HFFc6 (cell line): ENCODE data around the gene OTOGL. TPM values are rescaled to one million over a fixed set of nuclear protein-coding genes. Genes with fewer than 3 reads are reported as not detected.
"Not testable (repeated sequence)": the region's sequence is repeated elsewhere in the genome, so short reads cannot be mapped to it uniquely, and the experiment has no call there.

Source experiments
- DNase-seq: peaks from one replicate; pipeline ENCODE4 v3.0.0-alpha.2; 2018
- H3K27ac Mint-ChIP-seq: 2 replicates; pipeline ENCODE4 v1.8.0; 2020; ENCODE audit warnings: mild to moderate bottlenecking, mixed read lengths
- H3K27me3 Mint-ChIP-seq: 2 replicates; pipeline ENCODE4 v1.8.0; 2021; ENCODE audit warnings: mild to moderate bottlenecking, moderate library complexity, mixed read lengths; ENCODE audit not compliant: insufficient read depth
- H3K36me3 Mint-ChIP-seq: 2 replicates; pipeline ENCODE4 v1.8.0; 2021; ENCODE audit warnings: low read depth, mixed read lengths
- H3K4me1 Mint-ChIP-seq: 2 replicates; pipeline ENCODE4 v1.8.0; 2020; ENCODE audit warnings: low read depth, mixed read lengths
- H3K4me3 Mint-ChIP-seq: 2 replicates; pipeline ENCODE4 v1.8.0; 2020; ENCODE audit warnings: mild to moderate bottlenecking, moderate library complexity, mixed read lengths
- H3K9me3 Mint-ChIP-seq: 2 replicates; pipeline ENCODE4 v1.8.0; 2020; ENCODE audit warnings: mild to moderate bottlenecking, mixed read lengths
- CTCF ChIP-seq: fragments of 200-600 bp; sonication (generic); IDR thresholded peaks from 2 replicates; pipeline ENCODE4 v1.5.0; 2021; ENCODE audit warnings: antibody characterized with exemption, mild to moderate bottlenecking
- total RNA-seq, 6 experiments: library from RNA; stranded (reverse); fragmentation: NEBNext Ultra II Directional; extraction: Animal tissue kit (Norgen Biotek cat#: 25700); gene quantifications; 2 replicates in 1 of 6; 3 replicates in 5 of 6; pipeline ENCODE4 v1.2.3, GENCODE V29; 2021

The OTOGL gene
- total RNA-seq, 6 experiments from 2014 or later = 0.12 to 0.32 (median 0.20) TPM

- Mint-ChIP-seq H3K4me3 (no peak overlapping the region), H3K27me3 (peaks cover 3% of the 10 kb centered on the region; the same call in 1 of the 2 replicates), H3K27ac (no peak overlapping the region), H3K4me1 (peaks cover 9% of the 10 kb centered on the region; the same call in 1 of the 2 replicates), H3K9me3 (no peaks in the 10 kb centered on the region), H3K36me3 (no peaks in the 10 kb centered on the region)
- DNase-seq = no peak
- no peak for TF ChIP-seq CTCF
These were observed 199.9 kb downstream of the OTOGL start for GRCh38 chr12:80299219-80299618.

GRCh38 chr12:80299976-80300375, 200.6 kb downstream of the OTOGL start:
- H3K27ac Mint-ChIP-seq = no peak overlapping the region
- H3K4me1 Mint-ChIP-seq = peaks cover 9% of the 10 kb centered on the region; the same call in 1 of the 2 replicates
- no peaks in the 10 kb centered on the region for H3K9me3 Mint-ChIP-seq
- TF ChIP-seq CTCF = no peak
- no peak for DNase-seq
- H3K4me3 Mint-ChIP-seq = no peak overlapping the region
- peaks cover 3% of the 10 kb centered on the region; the same call in 1 of the 2 replicates for H3K27me3 Mint-ChIP-seq
- H3K36me3 Mint-ChIP-seq = no peaks in the 10 kb centered on the region

- not testable (repeated sequence) for DNase-seq, H3K4me3 Mint-ChIP-seq, H3K27me3 Mint-ChIP-seq, H3K27ac Mint-ChIP-seq, H3K4me1 Mint-ChIP-seq, H3K36me3 Mint-ChIP-seq, H3K9me3 Mint-ChIP-seq
These were observed 208.1 kb downstream of the OTOGL start for GRCh38 chr12:80307436-80307835.

GRCh38 chr12:80313209-80313608, 213.9 kb downstream of the OTOGL start:
- Mint-ChIP-seq H3K27ac (no peak overlapping the region), H3K27me3 (peaks cover 4% of the 10 kb centered on the region), H3K9me3 (no peaks in the 10 kb centered on the region), H3K4me1 (peaks cover 4% of the 10 kb centered on the region; the same call in 1 of the 2 replicates), H3K36me3 (no peaks in the 10 kb centered on the region), H3K4me3 (no peak overlapping the region)
- DNase-seq = no peak
- peak; percentile 53 for TF ChIP-seq CTCF

GRCh38 chr12:80314741-80315140, 215.4 kb downstream of the OTOGL start:
- Mint-ChIP-seq H3K27me3 (peaks cover under 1% of the 10 kb centered on the region), H3K27ac (no peak overlapping the region), H3K9me3 (no peaks in the 10 kb centered on the region), H3K36me3 (no peaks in the 10 kb centered on the region), H3K4me1 (peaks cover 4% of the 10 kb centered on the region; the same call in 1 of the 2 replicates), H3K4me3 (no peak overlapping the region)
- DNase-seq = no peak
- TF ChIP-seq CTCF = no peak

- no peak for DNase-seq
- TF ChIP-seq CTCF = no peak
- no peak overlapping the region for H3K27ac Mint-ChIP-seq
- no peaks in the 10 kb centered on the region for H3K36me3 Mint-ChIP-seq
- H3K4me1 Mint-ChIP-seq = peaks cover 4% of the 10 kb centered on the region; the same call in 1 of the 2 replicates
- no peaks in the 10 kb centered on the region for H3K27me3 Mint-ChIP-seq
- no peak overlapping the region for H3K4me3 Mint-ChIP-seq
- H3K9me3 Mint-ChIP-seq = no peaks in the 10 kb centered on the region
These were observed 216.9 kb downstream of the OTOGL start for GRCh38 chr12:80316222-80316621.
